MM.1S (cell line): Measurements from ENCODE around the gene TAF9B.

Experiments used
- EZH2 ChIP-seq: fragments of 300-600 bp; sonication (generic); optimal IDR thresholded peaks from 2 replicates; pipeline ENCODE3; 2017; ENCODE audit warnings: low read depth, mild to moderate bottlenecking, antibody characterized with exemption, low read length, mixed read lengths
- EZH2phosphoT487 ChIP-seq: fragments of 300-600 bp; sonication (generic); IDR thresholded peaks from 2 replicates; pipeline ENCODE4 v1.6.1; 2018; ENCODE audit warnings: antibody characterized with exemption, low read length
- TF ChIP-seq, protein P1 (sequence below): fragments of 300-600 bp; sonication (generic); IDR thresholded peaks from 2 replicates; pipeline ENCODE4 v1.5.1; 2016; ENCODE audit warnings: antibody characterized with exemption, low read length, mixed read lengths

GRCh38 chrX:78182881-78183280 is 43.4 kb upstream of the TAF9B start:
- TF ChIP-seq, protein P1, sequence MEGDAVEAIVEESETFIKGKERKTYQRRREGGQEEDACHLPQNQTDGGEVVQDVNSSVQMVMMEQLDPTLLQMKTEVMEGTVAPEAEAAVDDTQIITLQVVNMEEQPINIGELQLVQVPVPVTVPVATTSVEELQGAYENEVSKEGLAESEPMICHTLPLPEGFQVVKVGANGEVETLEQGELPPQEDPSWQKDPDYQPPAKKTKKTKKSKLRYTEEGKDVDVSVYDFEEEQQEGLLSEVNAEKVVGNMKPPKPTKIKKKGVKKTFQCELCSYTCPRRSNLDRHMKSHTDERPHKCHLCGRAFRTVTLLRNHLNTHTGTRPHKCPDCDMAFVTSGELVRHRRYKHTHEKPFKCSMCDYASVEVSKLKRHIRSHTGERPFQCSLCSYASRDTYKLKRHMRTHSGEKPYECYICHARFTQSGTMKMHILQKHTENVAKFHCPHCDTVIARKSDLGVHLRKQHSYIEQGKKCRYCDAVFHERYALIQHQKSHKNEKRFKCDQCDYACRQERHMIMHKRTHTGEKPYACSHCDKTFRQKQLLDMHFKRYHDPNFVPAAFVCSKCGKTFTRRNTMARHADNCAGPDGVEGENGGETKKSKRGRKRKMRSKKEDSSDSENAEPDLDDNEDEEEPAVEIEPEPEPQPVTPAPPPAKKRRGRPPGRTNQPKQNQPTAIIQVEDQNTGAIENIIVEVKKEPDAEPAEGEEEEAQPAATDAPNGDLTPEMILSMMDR = no peak
- no peak for TF ChIP-seq EZH2
- no peak for TF ChIP-seq EZH2phosphoT487
